GM18520 (cell line): ENCODE data around the gene DOCK3.
"Not testable (repeated sequence)": the region's sequence is repeated elsewhere in the genome, so short reads cannot be mapped to it uniquely, and the experiment has no call there.

Experiments
- ATAC-seq: cut with Tn5 transposase; IDR thresholded peaks from one replicate; pipeline ENCODE4 v1.9.1; 2021; ENCODE audit not compliant: unreplicated experiment

The DOCK3 gene

DNA sequence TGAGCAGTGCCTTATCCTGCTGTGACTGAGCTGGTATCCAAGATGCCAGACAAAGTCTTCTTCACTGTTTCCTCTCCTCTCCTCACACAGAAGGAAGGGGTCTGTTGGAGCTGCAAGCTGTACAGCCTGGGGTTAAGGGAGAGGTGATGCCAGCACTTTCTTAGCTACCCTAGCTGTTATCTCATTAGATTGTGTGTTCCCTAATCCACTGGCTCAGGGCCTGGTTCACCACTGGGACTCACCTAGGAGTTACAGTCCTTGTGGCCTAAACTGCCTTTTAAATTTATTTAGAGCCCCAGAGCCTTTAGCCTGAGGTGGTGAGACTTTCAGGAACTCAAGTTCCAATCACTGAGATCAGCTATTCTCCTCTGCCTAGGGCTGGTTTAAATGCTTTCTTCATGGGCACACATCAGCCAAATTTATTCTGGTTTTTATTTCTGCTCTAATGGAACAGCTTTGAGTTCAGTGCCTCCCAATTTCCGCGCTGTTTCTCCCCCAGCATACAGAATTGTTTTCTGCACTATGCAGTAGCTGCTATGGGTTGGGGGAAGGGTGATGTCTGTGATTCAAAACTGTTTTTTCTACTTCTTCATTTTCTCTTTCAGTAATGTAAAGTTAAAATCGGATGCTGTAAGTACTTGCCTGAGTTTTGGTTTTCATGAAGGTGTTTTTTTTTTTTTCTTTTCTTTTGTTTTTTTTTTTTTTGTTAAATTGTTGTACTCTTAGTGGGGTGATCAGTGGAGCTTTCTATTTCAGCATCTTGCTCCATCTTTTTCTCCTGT, 198.8 kb downstream of the DOCK3 start:
- no peak for ATAC-seq

DNA sequence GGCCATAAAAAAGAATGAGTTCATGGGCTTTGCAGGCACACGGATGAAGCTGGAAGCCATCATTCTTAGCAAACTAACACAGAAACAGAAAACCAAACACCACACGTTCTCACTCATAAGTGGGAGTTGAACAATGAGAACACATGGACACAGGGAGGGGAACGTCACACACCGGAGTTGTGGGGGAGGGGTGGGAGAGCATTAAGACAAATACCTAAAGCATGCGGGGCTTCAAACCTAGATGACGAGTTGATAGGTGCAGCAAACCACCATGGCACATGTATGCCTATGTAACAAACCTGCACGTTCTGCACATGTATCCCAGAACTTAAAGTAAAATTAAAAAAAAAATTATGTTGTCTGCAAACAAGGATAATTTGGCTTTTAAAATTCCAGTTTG, 200.1 kb downstream of the DOCK3 start:
- not testable (repeated sequence) for ATAC-seq

DNA sequence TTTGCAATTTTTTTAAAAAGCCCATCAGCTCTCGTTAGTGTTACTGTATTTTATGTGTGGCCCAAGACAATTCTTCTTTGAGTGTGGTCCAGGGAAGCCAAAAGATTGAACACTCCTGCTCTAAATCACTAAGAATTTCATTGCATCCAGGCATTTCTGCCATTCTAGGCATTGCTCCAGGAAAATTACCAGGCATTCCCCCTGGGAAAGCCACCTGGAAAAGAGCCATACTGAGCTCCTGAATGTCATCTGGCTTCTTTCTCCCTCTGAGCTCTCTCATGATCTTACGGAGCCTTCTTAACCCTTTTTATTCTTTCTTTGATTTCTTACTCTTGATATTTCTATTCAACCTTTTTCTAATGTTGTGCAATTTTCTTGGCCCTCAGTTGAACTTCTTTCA, 202.2 kb downstream of the DOCK3 start:
- no peak for ATAC-seq

DNA sequence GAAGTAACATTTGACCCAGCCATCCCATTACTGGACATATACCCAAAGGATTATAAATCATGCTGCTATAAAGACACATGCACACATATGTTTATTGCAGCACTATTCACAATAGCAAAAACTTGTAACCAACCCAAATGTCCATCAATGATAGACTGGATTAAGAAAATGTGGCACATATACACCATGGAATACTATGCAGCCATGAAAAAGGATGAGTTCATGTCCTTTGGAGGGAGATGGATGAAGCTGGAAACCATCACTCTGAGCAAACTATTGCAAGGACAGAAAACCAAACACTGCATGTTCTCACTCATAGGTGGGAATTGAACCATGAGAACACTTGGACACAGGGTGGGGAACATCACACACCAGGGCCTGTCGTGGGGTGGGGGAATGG, 208.0 kb downstream of the DOCK3 start:
- not testable (repeated sequence) for ATAC-seq

DNA sequence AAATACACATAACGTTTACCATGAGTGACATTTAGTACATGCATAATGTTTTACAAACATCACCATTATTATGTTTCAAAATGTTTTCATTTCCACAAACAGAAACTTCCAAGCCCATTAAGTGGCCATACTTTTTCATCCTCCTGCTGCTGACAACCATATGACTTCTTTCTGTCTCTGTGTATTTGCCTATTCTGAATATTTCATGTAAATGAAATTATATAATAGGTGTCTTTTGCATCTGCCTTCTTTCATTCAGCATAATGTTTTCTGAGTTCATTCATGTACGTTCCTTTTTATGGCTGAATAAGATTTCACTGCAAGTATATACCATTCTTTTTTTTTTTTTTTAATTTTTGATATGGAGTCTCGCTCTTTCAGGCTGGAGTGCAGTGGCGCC, 209.0 kb downstream of the DOCK3 start:
- ATAC-seq, result no peak

DNA sequence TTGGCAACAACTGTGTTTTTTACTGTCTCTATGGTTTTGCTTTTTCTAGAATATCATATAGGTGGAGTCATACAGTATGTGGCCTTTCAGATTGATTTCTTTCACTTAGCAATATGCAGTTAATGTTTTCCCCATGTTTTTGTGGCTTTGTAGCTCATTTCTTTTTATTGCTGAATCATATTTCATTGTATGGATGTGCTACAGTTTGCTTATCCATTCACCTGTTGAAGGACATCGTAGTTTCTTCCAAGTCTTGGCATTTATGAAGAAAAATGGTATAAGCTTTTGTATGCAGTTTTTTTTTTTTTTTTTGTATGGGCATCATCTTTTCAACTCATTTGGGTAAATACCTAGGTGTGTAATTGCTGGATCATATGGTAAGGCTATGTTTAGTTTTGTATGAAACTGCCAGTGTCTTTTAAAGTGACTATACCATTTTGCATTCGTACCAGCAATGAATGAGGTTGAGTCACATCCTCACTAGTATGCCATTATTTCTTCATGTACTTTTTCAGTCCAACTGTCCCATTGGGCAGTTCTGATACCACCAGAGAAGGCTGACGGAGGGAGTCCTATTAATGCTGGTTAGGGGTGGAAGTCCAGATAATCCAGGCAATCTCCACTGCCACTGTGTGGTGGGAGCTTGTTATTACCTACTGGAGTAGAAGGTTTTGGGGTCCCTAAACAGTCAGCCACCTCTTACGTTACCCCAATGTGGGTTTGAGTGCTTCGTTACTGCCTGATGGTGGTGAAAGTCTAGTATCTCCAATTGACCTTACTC, 210.5 kb downstream of the DOCK3 start:
- ATAC-seq, result no peak

DNA sequence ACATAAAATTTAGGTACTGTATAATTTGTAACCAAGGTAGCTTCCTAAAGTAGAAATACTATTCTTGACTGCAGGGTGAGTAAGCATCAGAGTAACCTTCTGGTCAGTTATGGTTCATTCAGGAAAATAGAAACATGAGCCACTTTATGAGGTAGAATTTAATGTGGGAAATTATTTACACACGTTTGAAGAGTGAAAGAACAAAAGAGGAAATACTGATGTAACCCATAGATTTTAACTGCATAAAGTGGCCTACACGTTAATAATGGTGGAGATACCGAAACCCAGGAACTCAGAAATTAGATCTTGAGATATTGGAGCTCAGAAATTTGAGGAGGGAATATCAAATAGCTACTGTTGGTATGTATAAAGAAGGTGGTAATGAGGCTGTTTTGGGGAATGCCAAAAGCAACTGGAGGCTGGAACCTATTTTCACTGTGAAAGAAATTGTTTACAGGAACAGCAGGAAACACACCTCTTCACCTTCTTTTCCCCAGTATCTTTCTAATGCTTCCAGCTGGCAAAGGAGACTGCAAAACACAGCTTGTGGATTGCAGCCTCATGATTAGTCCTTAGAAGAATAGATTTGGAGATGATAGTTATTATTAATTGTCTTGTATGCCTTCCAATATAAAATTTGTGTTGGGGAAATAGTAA, 216.1 kb downstream of the DOCK3 start:
- ATAC-seq, result no peak

DNA sequence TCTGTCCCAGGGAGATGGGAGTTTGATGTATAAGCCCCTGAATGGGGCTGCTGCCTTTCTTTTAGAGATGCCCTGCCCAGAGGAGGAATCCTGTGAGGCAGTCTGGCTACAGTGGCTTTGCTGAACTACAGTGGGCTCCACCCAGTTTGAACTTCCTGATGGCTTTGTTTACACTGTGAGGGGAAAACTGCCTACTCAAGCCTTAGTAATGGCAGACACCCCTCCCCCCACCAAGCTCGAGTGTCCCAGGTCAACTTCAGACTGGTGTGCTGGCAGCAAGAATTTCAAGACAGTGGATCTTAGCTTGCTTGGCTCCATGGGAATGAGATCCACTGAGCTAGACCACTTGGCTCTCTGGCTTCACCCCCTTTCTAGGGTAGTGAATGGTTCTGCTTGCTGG, 226.4 kb downstream of the DOCK3 start:
- ATAC-seq, result not testable (repeated sequence)

DNA sequence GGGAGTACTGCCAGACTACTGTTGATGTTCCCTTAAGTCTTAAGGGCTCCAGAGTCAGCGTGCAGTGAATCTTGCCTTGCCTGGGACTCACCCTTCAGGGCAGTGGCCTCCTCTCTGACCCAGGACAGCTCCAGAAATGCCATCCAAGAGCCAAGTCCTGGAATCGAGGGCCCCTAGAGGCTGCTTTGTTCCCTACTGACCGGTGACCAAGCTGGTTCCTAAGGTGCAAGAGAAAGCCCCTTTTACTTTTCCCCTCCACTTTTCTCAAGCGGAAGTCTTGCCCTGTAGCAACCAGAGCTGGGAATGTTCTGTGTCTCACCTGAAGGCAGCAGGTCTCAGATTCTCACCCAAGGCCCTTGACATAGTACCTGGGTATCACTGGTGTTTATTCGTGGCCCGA, 238.0 kb downstream of the DOCK3 start:
- no peak for ATAC-seq

DNA sequence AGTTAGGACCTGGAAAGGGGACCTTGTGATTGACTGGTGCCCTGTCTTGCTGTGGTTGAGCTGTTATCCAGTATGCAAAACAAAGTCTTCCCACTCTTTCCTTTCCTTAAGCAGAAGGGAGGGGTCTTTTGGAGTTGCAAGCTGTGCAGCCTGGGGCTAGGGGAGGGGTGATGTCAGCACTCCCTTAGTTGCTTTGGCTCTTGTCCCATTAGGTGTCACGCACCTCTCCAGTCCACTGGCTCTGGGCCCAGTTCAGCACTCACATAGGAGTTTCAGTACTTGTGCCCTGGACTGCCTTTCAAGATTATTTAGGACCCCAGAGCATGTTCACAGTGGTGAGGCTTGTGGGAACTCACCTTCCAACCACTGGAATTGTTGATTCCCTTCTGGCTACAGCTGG, 238.5 kb downstream of the DOCK3 start:
- ATAC-seq, result no peak

DNA sequence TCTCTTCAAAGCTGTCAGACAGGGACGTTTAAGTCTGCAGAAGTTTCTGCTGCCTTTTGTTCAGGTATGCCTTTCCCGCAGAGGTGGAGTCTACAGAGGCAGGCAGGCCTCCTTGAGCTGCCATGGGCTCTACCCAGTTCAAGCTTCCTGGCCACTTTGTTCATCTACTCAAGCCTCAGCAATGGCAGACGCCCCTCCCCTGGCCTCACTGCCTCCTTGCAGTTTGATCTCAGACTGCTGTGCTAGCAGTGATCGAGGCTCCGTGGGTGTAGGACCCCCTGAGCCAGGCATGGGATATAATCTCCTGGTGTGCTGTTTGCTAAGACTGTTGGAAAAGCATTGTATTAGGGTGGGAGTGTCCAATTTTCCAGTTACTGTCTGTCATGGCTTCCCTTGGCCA, 247.3 kb downstream of the DOCK3 start:
- not testable (repeated sequence) for ATAC-seq

DNA sequence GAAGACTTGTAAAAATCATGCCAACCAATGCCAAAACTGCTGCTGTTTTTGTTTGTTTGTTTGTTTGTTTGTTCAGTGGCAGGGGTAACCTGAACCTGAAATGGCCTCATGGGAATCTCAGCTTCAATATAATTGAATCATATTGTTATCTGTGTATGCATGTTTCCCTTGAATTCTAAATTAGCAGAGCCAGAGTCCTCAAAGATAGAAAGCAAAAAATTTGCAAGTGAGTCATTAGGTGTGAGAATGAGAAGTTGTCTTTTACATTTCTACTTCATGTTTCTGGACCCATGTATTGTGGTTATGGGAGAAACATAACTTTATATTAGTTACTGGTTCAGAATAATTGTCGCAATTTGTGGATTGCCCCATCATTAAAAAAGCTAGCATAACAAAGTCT, 249.2 kb downstream of the DOCK3 start:
- no peak for ATAC-seq

DNA sequence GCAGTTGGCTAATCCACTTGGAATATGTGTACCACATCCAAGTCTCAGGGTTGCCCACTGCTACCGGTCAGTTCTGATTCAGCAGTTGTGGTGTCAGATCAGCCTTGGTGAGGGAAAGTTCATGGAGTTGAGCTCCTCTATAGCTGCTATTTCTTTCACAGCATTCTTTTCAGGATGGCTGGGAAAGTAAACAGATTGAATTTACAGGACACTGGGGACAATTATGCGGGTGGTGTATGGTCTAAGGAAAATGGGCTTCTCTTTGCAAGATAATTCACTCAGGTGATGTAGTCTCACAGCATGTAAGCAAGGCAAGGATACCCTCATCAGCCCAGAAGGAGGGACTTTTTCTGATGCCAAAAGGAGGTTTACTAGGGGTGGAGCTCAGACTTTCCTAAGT, 249.9 kb downstream of the DOCK3 start:
- ATAC-seq, result no peak

DNA sequence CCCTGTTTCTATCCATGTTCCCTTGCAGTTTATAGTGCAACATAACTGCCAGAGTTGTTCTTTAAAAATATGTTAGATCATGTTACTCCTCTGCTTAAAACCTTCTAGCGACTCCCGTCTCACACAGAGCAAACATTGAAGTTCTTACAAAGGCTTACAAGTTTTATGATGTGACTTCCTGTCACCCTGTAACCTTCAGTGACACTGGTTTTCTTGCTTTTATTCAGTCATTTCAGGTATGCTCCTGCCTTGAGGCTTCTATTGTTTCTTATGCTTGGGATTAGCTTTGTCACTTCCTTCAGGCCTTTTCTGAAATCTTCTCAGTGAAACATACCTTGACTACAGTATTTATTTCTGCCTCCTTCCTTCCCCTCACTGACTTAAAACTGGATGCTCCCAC, 252.1 kb downstream of the DOCK3 start:
- no peak for ATAC-seq

DNA sequence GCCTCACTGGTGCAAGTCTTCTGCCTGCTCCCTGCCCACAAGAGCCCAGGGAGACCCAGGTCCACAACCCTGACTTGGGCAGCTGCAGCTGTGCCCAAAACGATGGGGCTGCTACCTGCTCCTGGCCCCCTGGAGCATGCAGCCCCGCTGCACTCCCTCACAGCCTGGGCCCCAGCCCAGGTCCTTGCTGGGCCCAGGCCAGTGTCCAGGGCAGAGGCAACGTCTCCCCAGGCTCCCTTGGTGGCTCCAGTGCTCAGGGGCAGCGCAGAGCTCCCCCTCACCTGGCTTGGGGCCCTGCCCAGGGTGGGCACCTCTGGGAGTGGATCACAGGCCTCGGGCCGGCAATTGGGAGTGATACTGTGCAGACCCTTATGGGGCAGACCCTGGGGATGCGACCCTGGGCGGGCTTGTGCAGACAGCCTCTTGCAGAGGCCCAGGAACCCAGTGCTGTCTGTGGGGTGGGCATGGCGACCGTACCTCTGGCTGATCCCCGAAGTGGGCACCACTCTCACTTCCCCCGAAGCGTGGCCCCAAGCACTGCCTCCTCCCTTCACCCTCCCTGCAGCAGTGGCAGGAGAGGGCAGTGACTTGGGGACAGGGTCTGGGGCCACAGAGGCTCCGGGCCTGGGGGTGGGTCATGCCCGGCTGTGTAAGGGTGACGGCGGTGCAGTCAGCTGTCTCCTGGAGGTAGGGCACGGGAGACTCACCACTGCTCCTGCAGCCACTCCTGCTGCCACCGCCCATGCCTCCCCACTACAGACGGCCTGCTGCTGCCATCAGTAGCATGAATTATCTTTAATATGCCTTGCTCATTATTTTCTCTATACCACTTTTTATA, 255.9 kb downstream of the DOCK3 start:
- ATAC-seq, result no peak

DNA sequence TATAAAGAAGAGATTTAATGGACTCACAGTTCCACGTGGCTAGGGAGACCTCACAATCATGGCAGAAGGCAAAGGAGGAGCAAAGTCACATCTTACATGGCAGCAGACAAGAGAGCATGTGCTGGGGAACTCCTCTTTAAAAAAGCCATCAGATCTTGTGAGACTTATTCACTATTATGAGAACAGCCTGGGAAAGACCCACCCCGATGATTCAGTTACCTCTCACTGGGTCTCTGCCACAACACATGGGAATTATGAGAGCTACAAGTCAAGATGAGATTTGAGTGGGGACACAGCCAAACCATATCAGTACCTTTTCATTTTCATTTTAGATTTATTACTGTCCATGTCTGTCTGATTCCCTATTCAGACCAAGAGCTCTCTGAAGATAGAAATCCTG, 258.2 kb downstream of the DOCK3 start:
- ATAC-seq, result not testable (repeated sequence)

DNA sequence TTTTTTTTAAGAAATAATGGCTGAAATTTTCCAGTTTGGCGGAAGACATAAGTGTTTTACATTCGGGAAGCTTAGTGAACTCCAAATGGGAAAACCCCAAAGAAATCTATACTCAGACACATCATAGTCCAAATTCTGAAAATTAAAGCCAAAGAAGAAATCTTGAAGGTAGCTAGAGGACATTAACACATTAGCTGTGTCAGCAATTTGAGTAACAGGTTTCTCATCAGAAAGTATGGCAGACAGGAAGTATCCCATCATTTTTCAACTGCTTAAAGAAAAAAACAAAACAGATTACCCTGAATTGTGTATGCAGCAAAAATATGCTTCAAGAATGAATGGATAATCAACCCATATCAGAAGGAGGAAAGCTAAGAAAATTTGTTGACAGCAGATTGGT, 261.7 kb downstream of the DOCK3 start:
- ATAC-seq, result no peak

DNA sequence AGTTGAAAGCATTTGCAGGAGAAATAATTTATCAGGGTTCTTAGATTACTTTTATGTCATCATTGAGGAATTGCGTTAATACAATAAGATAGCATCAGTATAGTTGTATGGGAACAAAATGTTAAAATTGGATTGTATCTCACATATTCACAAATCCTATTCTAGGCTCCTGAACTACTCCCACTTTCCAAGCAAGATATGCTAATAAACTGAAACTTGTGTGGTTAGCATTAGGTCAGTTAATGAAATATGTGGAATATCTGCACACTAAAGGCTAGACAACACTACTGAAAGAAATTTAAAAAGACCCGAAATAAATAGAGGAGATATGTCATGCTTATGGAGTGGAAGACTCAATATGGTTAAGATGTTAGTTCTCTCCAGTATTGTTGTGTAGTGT, 272.7 kb downstream of the DOCK3 start:
- ATAC-seq, result no peak

DNA sequence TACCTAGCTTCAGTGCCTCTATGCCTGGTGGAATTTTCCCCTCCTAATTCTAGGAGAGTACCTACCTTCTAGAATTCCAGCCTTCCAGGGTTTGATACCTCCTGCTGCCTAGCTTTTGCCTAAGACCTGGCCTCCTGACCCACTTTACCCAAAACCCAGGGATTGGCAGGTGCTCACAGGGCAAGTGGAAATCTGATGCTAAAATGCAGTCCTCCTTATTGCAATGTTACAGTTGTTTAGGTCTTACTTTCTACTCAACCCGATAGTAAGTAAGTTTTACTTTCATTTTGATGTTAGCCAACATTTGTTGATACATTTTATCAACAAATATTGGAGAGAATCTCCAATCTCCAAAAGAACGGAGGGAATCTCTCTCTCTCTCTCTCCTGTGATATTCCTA, 275.9 kb downstream of the DOCK3 start:
- no peak for ATAC-seq

DNA sequence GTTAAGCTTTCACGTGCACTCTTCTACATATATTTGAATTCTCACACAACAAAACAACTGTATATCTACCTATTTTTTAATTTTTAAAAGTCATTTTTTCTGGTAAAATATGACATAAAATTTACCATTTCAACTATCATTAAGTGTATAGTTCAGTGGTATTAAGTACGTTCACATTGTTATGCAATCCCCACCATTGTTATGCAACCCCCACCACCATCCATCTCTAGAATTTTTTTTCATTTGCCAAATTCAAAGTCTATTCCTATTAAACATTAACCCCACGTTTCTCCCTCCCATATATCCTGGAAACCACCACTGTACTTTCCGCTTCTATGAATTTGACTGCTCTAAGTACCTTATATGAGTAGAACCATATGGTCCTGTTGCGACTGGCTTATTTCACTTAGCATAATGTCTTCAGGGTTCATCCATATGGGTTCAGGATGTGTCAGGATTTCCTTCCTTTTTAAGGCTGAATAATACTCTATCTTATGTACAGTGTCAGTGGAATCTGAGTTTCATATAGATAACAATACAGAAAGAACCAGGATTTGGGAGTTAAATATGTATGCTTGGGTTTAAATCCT, 279.2 kb downstream of the DOCK3 start:
- no peak for ATAC-seq

DNA sequence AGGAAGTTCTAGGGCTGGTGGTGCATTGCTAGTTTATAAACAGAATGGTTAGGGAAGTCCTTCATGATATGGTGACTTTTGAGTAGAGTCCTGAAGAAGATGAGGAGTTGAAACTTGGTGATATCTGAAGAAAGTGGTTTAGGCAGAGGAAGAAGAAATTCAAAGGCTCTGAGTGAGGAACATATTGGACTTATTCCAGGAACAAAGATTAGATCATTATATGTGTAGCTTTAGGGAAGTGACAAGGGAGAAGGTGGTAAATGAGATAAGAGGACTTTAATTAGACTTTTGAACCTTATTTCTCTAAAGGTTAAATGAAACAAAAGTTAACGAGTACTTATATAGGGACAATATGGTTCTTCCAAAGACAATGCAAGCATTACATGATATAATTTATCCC, 286.7 kb downstream of the DOCK3 start:
- ATAC-seq, result no peak
